IMR-90 (cell line): ENCODE measurements around the gene MRTFB.

ENCODE experiments used
- BHLHE40 ChIP-seq: fragments of 150-350 bp; IDR thresholded peaks from 2 replicates; pipeline ENCODE4 v1.6.1; 2016; ENCODE audit warnings: mild to moderate bottlenecking, low read depth, low read length
- CEBPB ChIP-seq: IDR thresholded peaks from 2 replicates; pipeline ENCODE4 v1.6.1; 2012; ENCODE audit warnings: low read depth, low read length, improper control_type of control experiment
- CTCF ChIP-seq: conservative IDR thresholded peaks from 2 replicates; pipeline ENCODE4 v1.5.1; 2012; ENCODE audit warnings: mild to moderate bottlenecking, low read depth, low read length, improper control_type of control experiment
- ELK1 ChIP-seq: fragments of 150-350 bp; IDR thresholded peaks from 2 replicates; pipeline ENCODE4 v1.6.1; 2016; ENCODE audit warnings: low read depth, mild to moderate bottlenecking, low read length, moderate library complexity, borderline replicate concordance
- FOS ChIP-seq: fragments of 150-350 bp; IDR thresholded peaks from 2 replicates; pipeline ENCODE4 v1.6.1; 2016; ENCODE audit warnings: low read depth, low read length
- MAFK ChIP-seq: IDR thresholded peaks from 2 replicates; pipeline ENCODE4 v1.6.1; 2012; ENCODE audit warnings: low read depth, low read length, improper control_type of control experiment
- MAZ ChIP-seq: IDR thresholded peaks from 2 replicates; pipeline ENCODE4 v1.6.1; 2012; ENCODE audit warnings: low read depth, mild to moderate bottlenecking, low read length, improper control_type of control experiment, moderate library complexity, borderline replicate concordance
- MXI1 ChIP-seq: IDR thresholded peaks from 2 replicates; pipeline ENCODE4 v1.6.1; 2012; ENCODE audit warnings: low read depth, mild to moderate bottlenecking, low read length, moderate library complexity, borderline replicate concordance
- POLR2A ChIP-seq: IDR thresholded peaks from 2 replicates; pipeline ENCODE4 v1.6.1; 2012; ENCODE audit warnings: mild to moderate bottlenecking, low read depth, low read length
- RAD21 ChIP-seq: IDR thresholded peaks from 2 replicates; pipeline ENCODE4 v1.6.1; 2012; ENCODE audit warnings: low read length, improper control_type of control experiment
- RCOR1 ChIP-seq: IDR thresholded peaks from 2 replicates; pipeline ENCODE4 v1.6.1; 2012; ENCODE audit warnings: mild to moderate bottlenecking, low read length, improper control_type of control experiment; ENCODE audit not compliant: insufficient replicate concordance
- RFX5 ChIP-seq: IDR thresholded peaks from 2 replicates; pipeline ENCODE4 v1.8.0; 2012; ENCODE audit warnings: low read depth, mild to moderate bottlenecking, low read length, moderate library complexity
- SMC3 ChIP-seq: fragments of 150-350 bp; IDR thresholded peaks from 2 replicates; pipeline ENCODE4 v1.6.1; 2016; ENCODE audit warnings: low read depth, mild to moderate bottlenecking, antibody characterized with exemption, low read length, moderate library complexity
- USF2 ChIP-seq: fragments of 150-350 bp; IDR thresholded peaks from 2 replicates; pipeline ENCODE4 v1.6.1; 2017; ENCODE audit warnings: mild to moderate bottlenecking, antibody characterized with exemption, low read length, low read depth

GRCh38 chr16:14100825-14101224 lies 29.7 kb downstream of the MRTFB start:
- TF ChIP-seq CTCF (no peak), MXI1 (no peak), USF2 (no peak), POLR2A (no peak), FOS (no peak), ELK1 (no peak), MAFK (no peak), RCOR1 (no peak), SMC3 (no peak), RAD21 (no peak), RFX5 (no peak), MAZ (no peak), BHLHE40 (no peak), CEBPB (no peak)
